ENCODE results near the gene SRPX.

SRPX gene

DNA sequence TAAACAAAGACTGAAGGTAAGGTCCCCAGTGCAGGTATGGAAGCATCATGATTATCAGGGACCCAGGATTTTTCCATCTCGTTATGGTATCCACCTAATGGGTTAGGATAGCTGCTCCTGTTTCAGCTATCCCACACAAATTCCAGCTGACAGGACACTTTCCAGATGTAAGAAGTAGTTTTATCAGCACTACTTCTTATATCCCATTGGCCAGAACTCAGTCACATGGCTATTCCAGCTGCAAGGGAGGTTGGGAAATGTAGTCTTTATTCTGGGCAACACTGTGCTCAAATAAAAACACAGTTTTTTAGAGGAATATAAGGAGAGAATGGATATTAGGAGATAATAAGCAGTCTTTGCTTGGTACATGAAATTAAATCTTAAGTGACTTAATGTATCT lies 96.7 kb downstream of the SRPX start:
- H2AFZ ChIP-seq, result no peak overlapping the region
- TF ChIP-seq, protein P1, sequence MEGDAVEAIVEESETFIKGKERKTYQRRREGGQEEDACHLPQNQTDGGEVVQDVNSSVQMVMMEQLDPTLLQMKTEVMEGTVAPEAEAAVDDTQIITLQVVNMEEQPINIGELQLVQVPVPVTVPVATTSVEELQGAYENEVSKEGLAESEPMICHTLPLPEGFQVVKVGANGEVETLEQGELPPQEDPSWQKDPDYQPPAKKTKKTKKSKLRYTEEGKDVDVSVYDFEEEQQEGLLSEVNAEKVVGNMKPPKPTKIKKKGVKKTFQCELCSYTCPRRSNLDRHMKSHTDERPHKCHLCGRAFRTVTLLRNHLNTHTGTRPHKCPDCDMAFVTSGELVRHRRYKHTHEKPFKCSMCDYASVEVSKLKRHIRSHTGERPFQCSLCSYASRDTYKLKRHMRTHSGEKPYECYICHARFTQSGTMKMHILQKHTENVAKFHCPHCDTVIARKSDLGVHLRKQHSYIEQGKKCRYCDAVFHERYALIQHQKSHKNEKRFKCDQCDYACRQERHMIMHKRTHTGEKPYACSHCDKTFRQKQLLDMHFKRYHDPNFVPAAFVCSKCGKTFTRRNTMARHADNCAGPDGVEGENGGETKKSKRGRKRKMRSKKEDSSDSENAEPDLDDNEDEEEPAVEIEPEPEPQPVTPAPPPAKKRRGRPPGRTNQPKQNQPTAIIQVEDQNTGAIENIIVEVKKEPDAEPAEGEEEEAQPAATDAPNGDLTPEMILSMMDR (IDR thresholded peaks at IDR 0.05), result no peak
- H3K27ac ChIP-seq, result no peak overlapping the region
- no peaks in the 10 kb centered on the region for H3K4me1 ChIP-seq
- no peaks in the 10 kb centered on the region for H3K9me3 ChIP-seq (ENCODE audit: control insufficient read depth, low read length)
- H3K4me2 ChIP-seq (ENCODE audit: low read length), result no peak overlapping the region
- no peak overlapping the region for H3K4me3 ChIP-seq (ENCODE audit: low read depth, low read length)
- no peaks in the 10 kb centered on the region for H3K79me2 ChIP-seq
- H3K9ac ChIP-seq, result no peak overlapping the region
- no peaks in the 10 kb centered on the region for H3K36me3 ChIP-seq (ENCODE audit: control insufficient read depth, insufficient read depth, low read length)
- H3K27me3 ChIP-seq (ENCODE audit: control insufficient read depth, insufficient read depth, low read length), result no peaks in the 10 kb centered on the region

- Histone ChIP-seq H3K4me1 (no peaks in the 10 kb centered on the region), H3K4me2 (ENCODE audit: low read length) (no peak overlapping the region), H3K27ac (no peak overlapping the region), H3K9ac (no peak overlapping the region), H3K4me3 (ENCODE audit: low read depth, low read length) (no peak overlapping the region), H3K27me3 (ENCODE audit: control insufficient read depth, insufficient read depth, low read length) (no peaks in the 10 kb centered on the region), H3K79me2 (no peaks in the 10 kb centered on the region), H3K36me3 (ENCODE audit: control insufficient read depth, insufficient read depth, low read length) (no peaks in the 10 kb centered on the region), H3K9me3 (ENCODE audit: control insufficient read depth, low read length) (no peaks in the 10 kb centered on the region), H2AFZ (no peak overlapping the region)
- TF ChIP-seq, protein P1 (IDR thresholded peaks at IDR 0.05), result no peak
Observed at GRCh38 chrX:38117485-38117884, 103.2 kb downstream of the SRPX start.

- Histone ChIP-seq H3K27ac (no peak overlapping the region), H3K79me2 (no peaks in the 10 kb centered on the region), H3K9me3 (ENCODE audit: control insufficient read depth, low read length) (no peaks in the 10 kb centered on the region), H3K4me3 (ENCODE audit: low read depth, low read length) (no peak overlapping the region), H2AFZ (no peak overlapping the region), H3K27me3 (ENCODE audit: control insufficient read depth, insufficient read depth, low read length) (no peaks in the 10 kb centered on the region), H3K4me1 (no peaks in the 10 kb centered on the region), H3K36me3 (ENCODE audit: control insufficient read depth, insufficient read depth, low read length) (no peaks in the 10 kb centered on the region), H3K4me2 (ENCODE audit: low read length) (no peak overlapping the region), H3K9ac (no peak overlapping the region)
- TF ChIP-seq, protein P1 (IDR thresholded peaks at IDR 0.05), result no peak
Observed at GRCh38 chrX:38116706-38117105, 104.0 kb downstream of the SRPX start.

DNA sequence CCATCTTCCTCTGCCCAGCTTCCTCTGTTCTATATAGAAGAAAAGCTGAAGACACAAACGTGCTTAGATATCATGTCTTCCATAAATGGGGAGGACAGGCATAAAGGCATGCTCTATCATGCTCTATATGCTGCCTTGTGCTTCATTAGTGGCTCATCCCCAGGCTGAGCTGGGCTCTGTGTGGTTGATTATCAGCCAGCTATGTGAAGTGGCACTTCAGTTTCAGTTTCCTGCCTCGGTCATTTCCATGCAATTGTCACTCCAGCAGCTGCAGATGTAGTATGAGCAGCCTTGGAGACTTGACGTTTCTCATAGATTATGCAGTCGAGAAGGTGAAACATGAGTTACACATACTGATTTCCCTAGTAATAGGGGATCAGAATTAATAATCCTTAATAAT lies 108.1 kb downstream of the SRPX start:
- Histone ChIP-seq H3K4me2 (ENCODE audit: low read length) (no peak overlapping the region), H3K79me2 (no peaks in the 10 kb centered on the region), H3K4me3 (ENCODE audit: low read depth, low read length) (no peak overlapping the region), H3K9me3 (ENCODE audit: control insufficient read depth, low read length) (no peaks in the 10 kb centered on the region), H3K4me1 (no peaks in the 10 kb centered on the region), H3K27me3 (ENCODE audit: control insufficient read depth, insufficient read depth, low read length) (no peaks in the 10 kb centered on the region), H3K9ac (no peak overlapping the region), H3K27ac (no peak overlapping the region), H3K36me3 (ENCODE audit: control insufficient read depth, insufficient read depth, low read length) (no peaks in the 10 kb centered on the region), H2AFZ (no peak overlapping the region)
- TF ChIP-seq, protein P1 (IDR thresholded peaks at IDR 0.05), result no peak

DNA sequence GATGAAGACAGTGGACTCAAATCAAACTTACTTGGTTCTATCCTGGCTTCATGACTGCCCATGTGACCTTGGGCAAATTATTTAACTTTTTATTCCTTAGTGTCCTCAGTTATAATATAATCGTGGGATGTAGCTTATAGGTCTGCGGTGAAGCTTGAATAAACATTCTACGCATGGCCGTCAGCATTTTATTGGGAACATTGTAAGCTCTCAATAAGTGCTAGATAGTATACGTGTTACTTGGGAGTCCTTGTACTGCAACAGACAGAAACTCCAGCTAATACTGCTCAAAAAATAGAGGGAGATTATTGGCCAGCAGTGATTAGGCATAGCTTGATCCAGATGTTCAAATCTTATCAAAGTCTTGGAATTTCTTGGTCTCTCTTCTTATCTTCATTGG lies 109.5 kb downstream of the SRPX start:
- Histone ChIP-seq H3K4me2 (ENCODE audit: low read length) (no peak overlapping the region), H3K27ac (no peak overlapping the region), H3K9ac (no peak overlapping the region), H3K4me1 (no peaks in the 10 kb centered on the region), H2AFZ (no peak overlapping the region), H3K36me3 (ENCODE audit: control insufficient read depth, insufficient read depth, low read length) (no peaks in the 10 kb centered on the region), H3K9me3 (ENCODE audit: control insufficient read depth, low read length) (no peaks in the 10 kb centered on the region), H3K79me2 (no peaks in the 10 kb centered on the region), H3K4me3 (ENCODE audit: low read depth, low read length) (no peak overlapping the region), H3K27me3 (ENCODE audit: control insufficient read depth, insufficient read depth, low read length) (no peaks in the 10 kb centered on the region)
- TF ChIP-seq, protein P1 (IDR thresholded peaks at IDR 0.05), result no peak

Data from parathyroid adenoma (tissue), 2 donors.